ENCODE results near the gene NINL.

The NINL gene

DNA sequence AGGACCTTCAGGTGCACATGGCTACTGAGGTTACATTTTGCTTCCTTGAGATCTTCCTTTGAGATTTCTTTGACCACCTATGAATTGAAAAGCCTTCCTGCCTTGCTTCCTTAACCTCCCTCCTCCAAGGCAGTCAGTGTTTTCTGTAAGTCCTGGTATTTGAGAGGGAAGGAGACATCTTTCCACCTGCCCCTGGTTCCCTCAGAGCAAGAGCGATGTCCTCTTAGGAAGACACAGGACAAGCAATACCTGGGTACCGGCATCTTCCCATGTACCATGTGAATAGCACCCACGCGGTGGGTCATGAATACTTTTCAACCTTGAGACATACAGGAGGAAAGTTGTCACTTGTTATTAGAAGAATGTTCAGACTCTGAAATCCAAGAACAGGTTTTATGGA, 140.8 kb downstream of the NINL start:
- H3K4me3 ChIP-seq (ENCODE audit: low read depth, low read length), result no peak overlapping the region
- no peak for DNase-seq (ENCODE audit: low read depth)
- TF ChIP-seq, protein P1, sequence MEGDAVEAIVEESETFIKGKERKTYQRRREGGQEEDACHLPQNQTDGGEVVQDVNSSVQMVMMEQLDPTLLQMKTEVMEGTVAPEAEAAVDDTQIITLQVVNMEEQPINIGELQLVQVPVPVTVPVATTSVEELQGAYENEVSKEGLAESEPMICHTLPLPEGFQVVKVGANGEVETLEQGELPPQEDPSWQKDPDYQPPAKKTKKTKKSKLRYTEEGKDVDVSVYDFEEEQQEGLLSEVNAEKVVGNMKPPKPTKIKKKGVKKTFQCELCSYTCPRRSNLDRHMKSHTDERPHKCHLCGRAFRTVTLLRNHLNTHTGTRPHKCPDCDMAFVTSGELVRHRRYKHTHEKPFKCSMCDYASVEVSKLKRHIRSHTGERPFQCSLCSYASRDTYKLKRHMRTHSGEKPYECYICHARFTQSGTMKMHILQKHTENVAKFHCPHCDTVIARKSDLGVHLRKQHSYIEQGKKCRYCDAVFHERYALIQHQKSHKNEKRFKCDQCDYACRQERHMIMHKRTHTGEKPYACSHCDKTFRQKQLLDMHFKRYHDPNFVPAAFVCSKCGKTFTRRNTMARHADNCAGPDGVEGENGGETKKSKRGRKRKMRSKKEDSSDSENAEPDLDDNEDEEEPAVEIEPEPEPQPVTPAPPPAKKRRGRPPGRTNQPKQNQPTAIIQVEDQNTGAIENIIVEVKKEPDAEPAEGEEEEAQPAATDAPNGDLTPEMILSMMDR (IDR thresholded peaks at IDR 0.05; ENCODE audit: control insufficient read depth, extremely low read depth, insufficient read depth), result no peak

DNA sequence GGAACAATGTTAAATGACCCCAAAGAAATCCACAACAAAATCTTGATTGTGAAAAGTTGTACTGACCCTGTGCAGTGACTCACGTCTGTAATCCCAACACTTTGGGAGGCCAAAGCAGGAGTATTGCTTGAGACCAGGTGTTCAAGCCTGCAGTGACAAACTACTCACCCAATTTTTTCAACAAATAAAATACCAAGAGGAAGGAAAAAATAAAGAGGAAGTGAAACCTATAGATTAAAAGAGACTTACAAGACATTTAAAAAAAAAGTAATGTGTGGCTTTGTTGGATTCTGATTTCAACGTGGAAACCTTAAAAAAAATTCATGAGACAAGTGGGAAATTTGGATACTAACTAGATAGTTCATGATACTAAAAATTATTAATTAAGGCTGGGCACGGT, 146.0 kb downstream of the NINL start:
- no peak for DNase-seq (ENCODE audit: low read depth)
- no peak overlapping the region for H3K4me3 ChIP-seq (ENCODE audit: low read depth, low read length)
- TF ChIP-seq, protein P1 (IDR thresholded peaks at IDR 0.05; ENCODE audit: control insufficient read depth, extremely low read depth, insufficient read depth), result no peak

GRCh38 chr20:25437153-25437581, 148.2 kb downstream of the NINL start:
- DNase-seq (ENCODE audit: low read depth), result no peak
- TF ChIP-seq, protein P1 (IDR thresholded peaks at IDR 0.05; ENCODE audit: control insufficient read depth, extremely low read depth, insufficient read depth), result no peak

GRCh38 chr20:25424536-25424935, 160.8 kb downstream of the NINL start:
- no peak overlapping the region for H3K4me3 ChIP-seq (ENCODE audit: low read depth, low read length)
- TF ChIP-seq, protein P1 (IDR thresholded peaks at IDR 0.05; ENCODE audit: control insufficient read depth, extremely low read depth, insufficient read depth), result no peak
- DNase-seq (ENCODE audit: low read depth), result no peak

More at GRCh38 chr20:25437153-25437581, 148.2 kb downstream of the NINL start:
- H3K4me3 ChIP-seq (ENCODE audit: low read depth, low read length), result no peak overlapping the region

GRCh38 chr20:25422032-25422431, 163.3 kb downstream of the NINL start:
- H3K4me3 ChIP-seq (ENCODE audit: low read depth, low read length), result no peak overlapping the region
- no peak for DNase-seq (ENCODE audit: low read depth)
- TF ChIP-seq, protein P1 (IDR thresholded peaks at IDR 0.05; ENCODE audit: control insufficient read depth, extremely low read depth, insufficient read depth), result no peak

- no peak for DNase-seq (ENCODE audit: low read depth)
Measured at GRCh38 chr20:25421102-25421501, 164.2 kb downstream of the NINL start.

DNA sequence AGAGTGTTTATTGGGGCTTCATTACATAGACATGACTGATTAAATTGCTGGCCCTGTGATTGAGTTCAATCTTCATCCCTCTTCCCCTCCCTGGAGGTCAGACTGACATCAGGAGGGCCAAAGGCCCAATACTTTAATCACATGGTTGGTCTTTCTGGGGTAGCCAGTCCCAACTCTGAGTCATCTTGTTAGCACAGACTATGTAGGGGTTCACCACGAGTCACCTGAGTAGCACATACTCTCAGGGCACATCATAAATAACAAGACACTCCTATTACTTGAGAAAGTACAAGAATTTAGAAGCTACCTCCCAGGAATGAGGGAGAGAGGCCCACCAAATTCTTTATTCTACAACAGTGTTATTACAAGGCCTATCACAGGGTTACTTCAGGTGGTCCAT, 166.6 kb downstream of the NINL start:
- TF ChIP-seq, protein P1 (IDR thresholded peaks at IDR 0.05; ENCODE audit: control insufficient read depth, extremely low read depth, insufficient read depth), result no peak
- no peak for DNase-seq (ENCODE audit: low read depth)
- H3K4me3 ChIP-seq (ENCODE audit: low read depth, low read length), result no peak overlapping the region

More at GRCh38 chr20:25421102-25421501, 164.2 kb downstream of the NINL start:
- H3K4me3 ChIP-seq (ENCODE audit: low read depth, low read length), result no peak overlapping the region
- TF ChIP-seq, protein P1 (IDR thresholded peaks at IDR 0.05; ENCODE audit: control insufficient read depth, extremely low read depth, insufficient read depth), result no peak
